GM18502 (cell line): ENCODE data around the gene CNKSR3.

Source experiments
- ATAC-seq: cut with Tn5 transposase; IDR thresholded peaks from one replicate; pipeline ENCODE4 v1.9.1; 2021; ENCODE audit warnings: mild to moderate bottlenecking; ENCODE audit not compliant: unreplicated experiment, poor library complexity

Gene CNKSR3

GRCh38 chr6:154432533-154433476 lies 77.7 kb downstream of the CNKSR3 start:
- ATAC-seq = no peak

DNA sequence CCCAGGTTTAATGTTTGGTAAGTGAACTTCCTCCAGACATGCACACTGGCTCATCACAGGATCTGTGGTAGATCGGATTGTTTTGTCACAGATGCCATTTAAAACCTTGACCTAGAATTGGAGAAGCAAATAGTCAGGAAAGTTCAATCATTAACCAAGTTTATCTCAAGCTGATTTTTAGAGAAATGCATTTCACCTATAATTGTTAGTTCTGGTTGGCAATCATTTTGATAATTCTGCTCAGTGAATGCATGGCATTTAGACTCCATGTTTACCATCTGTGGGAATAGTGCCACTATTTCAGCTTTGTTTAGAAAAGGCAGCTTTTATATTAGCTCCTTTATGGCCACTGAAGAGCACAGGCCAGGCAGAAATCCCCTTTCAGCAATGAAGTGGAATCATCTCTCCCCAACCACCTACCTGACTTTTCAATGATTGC lies 80.0 kb downstream of the CNKSR3 start:
- ATAC-seq = no peak

DNA sequence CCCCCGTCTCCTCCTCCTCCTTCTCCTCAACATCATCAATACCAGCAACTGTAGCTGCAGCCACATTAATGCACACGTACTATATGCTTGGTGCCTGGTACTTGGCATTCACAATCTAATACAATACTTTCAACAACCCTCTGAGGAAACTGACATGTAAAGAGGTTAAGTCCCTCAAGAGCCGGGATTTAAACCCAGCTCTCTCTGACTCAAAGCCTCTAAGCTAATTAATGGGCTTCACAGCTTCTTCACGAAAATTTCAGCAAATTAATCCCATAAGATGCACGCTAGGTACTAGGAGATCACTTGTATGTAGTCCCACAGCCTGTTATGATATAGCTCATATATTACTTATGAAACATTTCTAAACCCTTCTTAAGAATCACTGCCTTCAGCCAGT lies 80.8 kb downstream of the CNKSR3 start:
- no peak for ATAC-seq

GRCh38 chr6:154428897-154429296 lies 81.6 kb downstream of the CNKSR3 start:
- no peak for ATAC-seq

GRCh38 chr6:154427446-154427845 lies 83.0 kb downstream of the CNKSR3 start:
- no peak for ATAC-seq

GRCh38 chr6:154426997-154427396 lies 83.5 kb downstream of the CNKSR3 start:
- no peak for ATAC-seq

DNA sequence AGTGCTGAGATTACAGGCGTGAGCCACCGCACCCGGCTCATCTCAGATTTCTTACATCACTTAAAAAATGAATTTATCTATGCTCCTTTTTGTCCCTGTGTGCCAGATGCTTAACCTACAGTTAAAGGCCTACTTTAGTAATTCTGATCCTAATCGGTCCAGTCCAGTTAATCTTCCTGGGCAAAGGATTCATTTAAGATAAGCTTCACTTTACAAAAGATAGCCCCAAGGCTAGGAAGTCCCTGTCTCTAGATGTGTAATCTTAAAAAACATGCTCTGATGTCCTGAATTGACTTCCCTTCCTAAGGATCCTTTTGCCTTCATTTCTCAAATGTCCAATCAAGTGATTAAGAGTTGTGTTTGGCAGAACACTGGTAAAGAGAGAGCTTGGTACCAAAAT lies 85.5 kb downstream of the CNKSR3 start:
- no peak for ATAC-seq

DNA sequence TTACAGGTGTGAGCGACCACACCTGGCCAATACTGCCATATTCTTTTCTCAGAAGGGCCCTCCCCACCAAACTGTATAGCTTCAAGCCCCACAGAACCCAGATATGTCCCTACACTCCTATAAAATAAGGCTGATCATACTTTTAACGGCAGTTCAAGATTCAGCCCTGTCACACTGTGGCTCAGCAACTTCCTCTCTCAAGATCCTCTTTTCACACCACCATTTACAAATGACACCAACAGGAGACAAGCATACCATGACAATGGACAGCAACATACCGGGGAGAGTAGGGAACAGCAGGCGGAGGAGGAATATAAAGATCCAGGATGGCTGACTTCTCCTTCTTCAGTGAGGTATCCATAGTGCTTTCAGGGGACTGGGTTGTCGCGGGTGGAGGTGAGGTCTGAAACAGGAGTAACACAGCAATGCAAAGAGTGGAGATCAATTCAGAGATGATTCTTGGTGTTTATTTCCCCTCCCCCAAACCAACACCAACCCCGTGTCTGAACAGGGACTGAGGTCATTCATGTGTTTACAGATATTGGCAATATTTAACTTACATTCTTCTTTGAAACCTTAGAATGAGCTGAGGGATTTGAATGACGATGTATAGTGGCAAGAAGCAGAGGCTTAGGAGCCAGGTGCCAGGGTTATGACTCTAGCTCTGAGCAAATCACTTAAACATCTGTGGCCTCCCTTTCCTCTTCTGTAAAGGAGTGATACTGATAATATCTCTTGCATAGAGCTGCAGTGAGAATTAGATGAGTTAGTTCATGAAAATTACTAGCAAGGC lies 96.3 kb downstream of the CNKSR3 start:
- ATAC-seq = no peak

- ATAC-seq = no peak
Measured at GRCh38 chr6:154412106-154412820, 98.2 kb downstream of the CNKSR3 start.

GRCh38 chr6:154411076-154411475 lies 99.4 kb downstream of the CNKSR3 start:
- no peak for ATAC-seq

DNA sequence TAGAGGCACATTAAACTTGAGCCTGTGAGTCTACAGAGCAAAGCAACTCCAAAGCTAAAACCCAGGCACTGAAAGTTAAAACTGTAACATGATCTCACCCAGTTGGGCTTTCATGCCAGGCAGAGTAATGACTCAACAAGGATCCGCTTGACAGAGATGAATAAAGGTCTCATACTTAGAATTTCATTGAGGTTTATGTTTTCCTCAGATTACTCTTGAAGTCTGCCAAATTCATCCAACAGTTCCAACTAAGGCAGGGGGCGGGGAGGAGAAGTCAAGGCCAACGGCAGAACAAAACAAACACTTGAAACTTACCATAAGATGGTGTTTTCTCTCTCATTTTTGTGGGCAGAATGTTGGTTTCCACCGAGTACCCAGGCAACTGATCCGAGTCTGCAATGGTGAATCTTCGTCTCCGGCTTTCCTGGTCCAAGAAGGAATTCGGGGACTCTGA lies 99.8 kb downstream of the CNKSR3 start:
- ATAC-seq = peak; percentile 64

GRCh38 chr6:154408891-154409500 lies 101.5 kb downstream of the CNKSR3 start:
- ATAC-seq = no peak

- ATAC-seq = no peak
Measured at GRCh38 chr6:154407440-154407839, 103.0 kb downstream of the CNKSR3 start.

GRCh38 chr6:154406869-154407268 lies 103.6 kb downstream of the CNKSR3 start:
- no peak for ATAC-seq

DNA sequence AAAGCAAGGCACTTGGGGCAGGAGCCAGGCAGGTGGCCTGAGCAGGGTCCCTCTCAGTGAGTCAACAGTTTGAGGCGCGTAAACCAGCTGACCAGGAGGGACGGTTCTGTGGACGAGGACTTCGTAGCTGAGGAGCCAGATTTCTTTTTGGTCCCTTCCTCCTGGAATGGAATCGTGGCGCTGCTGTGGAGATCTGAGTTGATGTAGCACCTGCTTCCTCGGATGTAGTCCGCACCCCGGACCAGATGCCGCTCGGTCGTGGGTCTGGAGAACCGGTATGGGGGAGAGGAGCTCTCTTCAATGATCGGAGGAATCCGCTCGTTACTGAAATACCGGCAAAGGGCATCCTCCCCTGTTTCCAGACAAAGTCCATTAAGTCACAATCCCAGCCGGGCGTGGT lies 104.2 kb downstream of the CNKSR3 start:
- no peak for ATAC-seq

GRCh38 chr6:154404791-154405400 lies 105.6 kb downstream of the CNKSR3 start:
- peak; percentile 57 for ATAC-seq

DNA sequence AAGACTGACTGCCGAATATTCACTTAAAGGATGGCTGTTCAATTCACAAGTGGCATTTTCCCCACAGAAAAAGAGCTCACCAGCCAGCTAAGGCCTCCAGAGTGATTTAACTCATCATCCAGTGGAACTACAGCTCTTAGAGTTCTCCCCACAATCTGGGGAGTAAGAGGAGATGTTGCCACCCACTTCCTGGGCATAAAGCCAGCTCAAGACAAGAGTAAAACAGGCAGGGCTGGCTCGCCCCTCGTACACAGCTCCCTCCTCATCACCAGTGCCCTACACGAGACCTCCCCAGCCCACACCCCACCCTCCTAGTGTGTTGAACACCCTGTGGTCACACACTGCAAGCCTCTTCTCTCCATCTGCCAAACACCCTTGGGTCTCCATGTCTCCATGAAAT lies 106.7 kb downstream of the CNKSR3 start:
- ATAC-seq = no peak

GRCh38 chr6:154402081-154402780 lies 108.3 kb downstream of the CNKSR3 start:
- ATAC-seq = no peak

- ATAC-seq = no peak
Measured at GRCh38 chr6:154399097-154399496, 111.4 kb downstream of the CNKSR3 start.
